Lung (tissue), 12 donors: ENCODE results near the gene MAB21L4. TPM values are rescaled to one million over a fixed set of nuclear protein-coding genes. Genes with fewer than 3 reads are reported as not detected.
A peak's percentile ranks its signal among the peaks of the same experiment; 100 is the strongest.
"Not testable (repeated sequence)": the region's sequence is repeated elsewhere in the genome, so short reads cannot be mapped to it uniquely, and the experiment has no call there.

Experiments
- ATAC-seq: fragments of 200-7000 bp; cut with Tn5 transposase; one replicate; pipeline ENCODE4 v1.9.1; 2020; ENCODE audit warnings: moderate number of reproducible peaks; ENCODE audit not compliant: insufficient read depth, low FRiP score
- DNase-seq, 3 donors: peaks; one replicate each; pipeline ENCODE4 v3.0.0-alpha.2; 2013 to 2017
- H3K27ac ChIP-seq, 2 donors: one replicate each; pipeline ENCODE4 v1.5.1; 2013; ENCODE audit warnings: mild to moderate bottlenecking in 2 of 2, moderate library complexity in 2 of 2, control low read depth in 1 of 2, inconsistent platforms in 1 of 2, low read depth in 1 of 2, low read length in 1 of 2
- H3K27me3 ChIP-seq, 3 donors: one replicate each; pipeline ENCODE4 v1.5.1; 2013; ENCODE audit warnings: low read length in 2 of 3; ENCODE audit not compliant: control insufficient read depth in 3 of 3, insufficient read depth in 3 of 3
- H3K36me3 ChIP-seq, 4 donors: one replicate each; pipeline ENCODE4 v1.5.1; 2013; ENCODE audit warnings: low read length in 4 of 4, mild to moderate bottlenecking in 1 of 4, moderate library complexity in 1 of 4; ENCODE audit not compliant: control insufficient read depth in 4 of 4, insufficient read depth in 4 of 4
- H3K4me1 ChIP-seq, 5 donors: one replicate each; pipeline ENCODE4 v1.5.1; 2013; ENCODE audit warnings: low read length in 5 of 5, mild to moderate bottlenecking in 2 of 5, moderate library complexity in 1 of 5; ENCODE audit not compliant: control insufficient read depth in 5 of 5, insufficient read depth in 5 of 5
- H3K4me3 ChIP-seq: one replicate; pipeline ENCODE4 v1.5.1; 2013; ENCODE audit warnings: mild to moderate bottlenecking, control low read depth, moderate library complexity
- H3K9ac ChIP-seq, 2 donors: one replicate each; pipeline ENCODE4 v1.5.1; 2013; ENCODE audit warnings: low read length in 2 of 2, control low read depth in 1 of 2; ENCODE audit not compliant: insufficient read depth in 1 of 2
- H3K9me3 ChIP-seq, 4 donors: one replicate each; pipeline ENCODE4 v1.5.1; 2013; ENCODE audit warnings: low read length in 3 of 4, mild to moderate bottlenecking in 1 of 4, moderate library complexity in 1 of 4; ENCODE audit not compliant: control insufficient read depth in 4 of 4, insufficient read depth in 3 of 4
- WGBS, 2 donors: extraction: QIAGEN DNeasy Blood & Tissue Kit; methylation state at CpG; one replicate each; pipeline ENCODE4 v1.1.7; 2013; 5-methylcytosine and 5-hydroxymethylcytosine counted together
- polyA plus RNA-seq, 2 donors: library from polyadenylated mRNA; stranded (reverse); fragments of 200-250 nt; gene quantifications; one replicate each; pipeline ENCODE4 v1.2.1, GENCODE V29; 2013
- total RNA-seq, 2 donors: library from RNA; depleted of rRNA in 1 of 2; stranded (reverse); fragments of >200 nt in 1 of 2; gene quantifications; one replicate each; pipeline ENCODE4 v1.2.1, GENCODE V29; 2014 to 2021
- TF ChIP-seq, protein P1 (sequence below): IDR thresholded peaks from 2 replicates; pipeline ENCODE4 v1.5.1; 2012; ENCODE audit warnings: mild to moderate bottlenecking; ENCODE audit errors: control extremely low read depth, extremely low read depth
- donor health status: control.
- donor health status: control.
- donor health status: Bipolar disorder and iron deficiency.
- donor health status: healthy.
- donor health status: DM: yes; HTN: yes; CAD: no.

Gene MAB21L4
- total and polyA plus RNA-seq, 4 donors: 2.9 to 21.1 (median 6.8) TPM

DNA sequence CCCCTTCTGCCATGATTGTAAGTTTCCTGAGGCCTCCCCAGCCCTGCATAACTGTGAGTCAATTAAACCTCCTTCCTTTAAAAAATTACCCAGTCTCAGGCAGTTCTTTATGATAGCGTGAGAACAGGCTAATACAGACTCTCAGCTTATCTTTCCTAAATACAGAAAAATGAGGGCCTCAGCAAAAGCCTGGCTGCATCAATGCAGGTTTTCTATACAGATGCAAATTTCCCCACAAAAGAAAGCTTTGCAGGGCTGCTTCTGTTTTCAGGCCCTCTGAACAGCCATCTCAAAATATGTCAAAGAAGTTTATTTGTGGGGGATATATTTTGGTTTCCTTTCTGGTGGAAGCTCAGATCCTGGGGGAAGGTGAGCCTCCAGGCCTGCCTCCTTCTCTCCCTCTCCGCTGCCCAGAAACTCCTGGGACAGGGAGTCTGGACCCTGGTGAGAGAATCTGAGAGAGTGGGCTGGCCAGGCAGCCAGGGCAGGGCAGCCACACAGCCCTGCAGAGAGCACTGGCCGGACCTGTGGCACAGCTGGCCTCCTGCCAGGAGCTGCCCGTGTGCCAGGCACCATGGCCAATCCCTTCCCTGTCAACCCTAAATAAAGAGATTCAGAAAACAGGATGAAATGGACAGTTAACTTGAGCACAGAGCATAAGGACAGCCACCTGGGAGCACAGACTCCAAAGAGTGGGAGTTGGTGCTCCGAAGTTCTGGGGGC lies 48.9 kb downstream of the MAB21L4 start:
- ATAC-seq (no peak), DNase-seq (no peak)
- TF ChIP-seq, protein P1, sequence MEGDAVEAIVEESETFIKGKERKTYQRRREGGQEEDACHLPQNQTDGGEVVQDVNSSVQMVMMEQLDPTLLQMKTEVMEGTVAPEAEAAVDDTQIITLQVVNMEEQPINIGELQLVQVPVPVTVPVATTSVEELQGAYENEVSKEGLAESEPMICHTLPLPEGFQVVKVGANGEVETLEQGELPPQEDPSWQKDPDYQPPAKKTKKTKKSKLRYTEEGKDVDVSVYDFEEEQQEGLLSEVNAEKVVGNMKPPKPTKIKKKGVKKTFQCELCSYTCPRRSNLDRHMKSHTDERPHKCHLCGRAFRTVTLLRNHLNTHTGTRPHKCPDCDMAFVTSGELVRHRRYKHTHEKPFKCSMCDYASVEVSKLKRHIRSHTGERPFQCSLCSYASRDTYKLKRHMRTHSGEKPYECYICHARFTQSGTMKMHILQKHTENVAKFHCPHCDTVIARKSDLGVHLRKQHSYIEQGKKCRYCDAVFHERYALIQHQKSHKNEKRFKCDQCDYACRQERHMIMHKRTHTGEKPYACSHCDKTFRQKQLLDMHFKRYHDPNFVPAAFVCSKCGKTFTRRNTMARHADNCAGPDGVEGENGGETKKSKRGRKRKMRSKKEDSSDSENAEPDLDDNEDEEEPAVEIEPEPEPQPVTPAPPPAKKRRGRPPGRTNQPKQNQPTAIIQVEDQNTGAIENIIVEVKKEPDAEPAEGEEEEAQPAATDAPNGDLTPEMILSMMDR: no peak

DNA sequence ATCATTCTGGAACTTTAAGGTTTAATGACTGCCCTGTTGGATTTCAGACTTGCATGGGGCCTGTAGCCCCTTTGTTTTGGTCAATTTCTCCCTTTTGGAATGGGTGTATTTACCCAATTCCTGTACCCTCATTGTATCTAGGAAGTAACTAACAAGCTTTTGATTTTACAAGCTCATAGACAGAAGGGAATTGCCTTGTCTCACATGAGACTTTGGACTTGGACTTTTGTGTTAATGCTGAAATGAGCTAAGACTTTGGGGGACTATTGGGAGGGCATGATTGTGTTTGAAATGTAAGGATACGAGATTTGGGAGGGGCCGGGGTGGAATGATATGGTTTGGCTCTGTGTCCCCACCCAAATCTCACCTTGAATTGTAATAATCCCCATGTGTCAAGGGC lies 49.6 kb downstream of the MAB21L4 start:
- not testable (repeated sequence) for DNase-seq, H3K9ac ChIP-seq, H3K9me3 ChIP-seq, H3K36me3 ChIP-seq, H3K4me1 ChIP-seq, ATAC-seq, H3K27ac ChIP-seq, H3K4me3 ChIP-seq, H3K27me3 ChIP-seq
- WGBS, 2 donors: 92 to 98% methylated on average over 2 of the region's 2 CpGs

More for the DNA sequence above, 48.9 kb downstream of the MAB21L4 start:
- Histone ChIP-seq H3K36me3 (no peaks in the 10 kb centered on the region), H3K27ac (no peak overlapping the region), H3K9ac (no peak overlapping the region), H3K27me3 (peaks cover 0 to 2% (median 0%) of the 10 kb centered on the region in 3 donors), H3K9me3 (no peaks in the 10 kb centered on the region), H3K4me1 (no peaks in the 10 kb centered on the region), H3K4me3 (no peak overlapping the region)
- WGBS, 2 donors: 73 to 87% methylated on average over 5 of the region's 5 CpGs

DNA sequence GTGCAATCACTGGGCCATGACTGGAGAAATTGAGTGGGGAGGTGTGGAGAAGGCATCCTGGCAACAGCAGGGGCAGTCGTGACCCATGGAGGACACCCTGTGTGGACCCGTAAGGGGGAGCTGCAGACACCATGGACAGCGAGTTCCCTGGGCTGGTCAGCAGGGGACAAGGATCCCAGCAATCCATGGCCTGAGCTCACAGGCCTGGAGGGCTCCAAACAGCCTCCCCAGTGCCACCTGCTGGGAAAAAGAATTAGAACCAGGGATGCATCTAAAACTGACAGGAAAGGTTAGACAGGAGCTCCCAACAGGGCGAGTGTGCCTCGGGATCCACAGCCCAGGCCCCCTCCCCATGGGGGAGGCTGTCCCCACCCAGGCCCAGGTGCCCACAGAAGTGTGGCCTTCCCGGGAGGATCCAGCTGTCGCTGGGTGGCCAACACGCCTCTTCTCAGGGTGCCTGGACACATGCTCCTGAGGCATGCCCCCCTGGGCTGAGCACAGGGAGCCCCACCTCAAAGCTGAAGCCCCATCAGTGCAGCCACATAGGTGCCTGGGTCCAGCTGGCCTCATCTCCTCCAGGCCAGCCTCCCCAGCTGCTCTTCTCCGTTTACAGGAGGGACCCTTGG lies 55.4 kb downstream of the MAB21L4 start:
- 43 to 55% methylated on average over 9 of the region's 9 CpGs for WGBS, 2 donors
- peak; percentile 78 to 83 (median 80) for DNase-seq

More for the DNA sequence above, 55.4 kb downstream of the MAB21L4 start:
- Histone ChIP-seq H3K36me3 (no peaks in the 10 kb centered on the region), H3K9me3 (no peaks in the 10 kb centered on the region), H3K4me1 (peaks cover 0 to 18% (median 4%) of the 10 kb centered on the region in 5 donors), H3K27me3 (peaks cover 0 to 2% (median 0%) of the 10 kb centered on the region in 3 donors), H3K4me3 (no peak overlapping the region), H3K27ac (no peak overlapping the region), H3K9ac (no peak overlapping the region)
- peak; percentile 62 for ATAC-seq
- TF ChIP-seq, protein P1: peak; percentile 15
